ENCODE results near the gene NUDT4. TPM values are rescaled to one million over a fixed set of nuclear protein-coding genes. Genes with fewer than 3 reads are reported as not detected.
"Not testable (repeated sequence)": the region's sequence is repeated elsewhere in the genome, so short reads cannot be mapped to it uniquely, and the experiment has no call there.

Gene NUDT4
- total RNA-seq, 1 donor from 2014 or later: 117 TPM

DNA sequence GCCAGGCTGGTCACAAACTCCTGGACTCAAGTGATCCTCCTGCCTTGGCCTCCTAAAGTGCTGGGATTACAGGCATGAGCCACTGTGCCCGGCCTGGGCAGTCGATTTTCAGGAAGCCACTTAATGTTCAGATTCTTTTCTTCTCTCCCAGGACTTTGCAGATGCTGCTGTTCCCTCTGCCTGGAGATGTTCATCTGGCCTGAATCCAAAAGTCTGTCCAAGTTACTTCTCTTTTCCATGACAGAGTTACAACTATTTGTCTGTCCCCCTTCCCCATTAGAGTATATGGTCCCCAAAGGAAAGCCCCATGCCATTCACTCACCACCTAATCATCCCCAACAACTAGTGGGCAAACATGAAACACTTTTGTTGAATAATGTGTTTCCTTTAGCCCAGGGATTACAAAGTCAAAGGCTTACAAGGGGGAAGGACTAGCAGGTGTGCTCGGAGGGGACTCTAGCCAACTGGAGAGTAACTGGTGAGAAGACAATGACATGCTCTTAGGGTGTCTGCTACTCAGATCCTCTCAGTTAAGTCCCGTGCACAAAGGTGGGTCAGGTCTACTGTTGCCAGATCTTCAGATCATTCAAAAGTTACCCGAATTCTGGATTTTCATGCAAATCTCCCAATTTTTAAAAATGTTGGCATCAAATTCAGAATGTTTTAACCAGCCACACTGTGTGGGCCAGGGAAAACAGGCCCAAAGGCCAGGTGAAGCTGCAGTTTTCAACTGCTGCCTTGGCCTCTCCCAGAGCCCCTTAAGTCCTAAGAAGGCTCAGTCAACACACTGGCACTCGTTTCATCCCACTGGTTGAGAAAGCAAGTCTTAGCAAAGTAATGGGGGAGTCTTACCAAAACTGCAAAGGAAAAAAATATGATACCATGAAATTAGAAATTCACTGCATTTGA is 29.6 kb downstream of the NUDT4 start:
- H3K27ac ChIP-seq: peak overlapping the region in 1 of 2 donors; percentile 11
- H3K27me3 ChIP-seq: no peaks in the 10 kb centered on the region
- H3K4me3 ChIP-seq: no peak overlapping the region
- no peak for TF ChIP-seq CTCF (IDR thresholded peaks at IDR 0.05)
- peaks cover 0 to 11% of the 10 kb centered on the region in 2 donors for H3K4me1 ChIP-seq
- H3K36me3 ChIP-seq: peaks cover 2 to 28% of the 10 kb centered on the region in 2 donors
- intact Hi-C loops (cut with DNase I): no loop called here
- H3K9me3 ChIP-seq: no peaks in the 10 kb centered on the region
- no peak for DNase-seq (ENCODE audit: low spot score in 2 of 2)

DNA sequence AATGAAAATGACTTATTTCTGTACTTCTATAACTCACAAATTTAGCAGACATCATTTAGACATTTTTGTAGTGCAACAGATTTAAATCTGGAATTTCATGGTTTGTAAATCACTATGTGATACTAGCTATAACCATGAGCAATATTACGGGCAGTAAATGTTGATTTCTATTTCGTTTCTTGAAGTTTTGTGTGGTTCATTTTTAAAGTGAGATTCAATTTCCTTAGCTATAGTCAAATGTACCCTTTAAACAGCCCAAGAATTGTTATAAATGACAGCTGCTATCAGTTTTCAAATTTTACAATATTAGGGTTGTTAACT is 30.2 kb downstream of the NUDT4 start:
- H3K4me3 ChIP-seq: no peak overlapping the region
- no peak overlapping the region for H3K27ac ChIP-seq
- H3K36me3 ChIP-seq: peaks cover 0 to 22% of the 10 kb centered on the region in 2 donors
- intact Hi-C loops (cut with DNase I): no loop called here
- DNase-seq (ENCODE audit: low spot score in 2 of 2): no peak
- no peaks in the 10 kb centered on the region for H3K9me3 ChIP-seq
- no peak for TF ChIP-seq CTCF (IDR thresholded peaks at IDR 0.05)
- H3K27me3 ChIP-seq: no peaks in the 10 kb centered on the region
- H3K4me1 ChIP-seq: peaks cover 0 to 13% of the 10 kb centered on the region in 2 donors

DNA sequence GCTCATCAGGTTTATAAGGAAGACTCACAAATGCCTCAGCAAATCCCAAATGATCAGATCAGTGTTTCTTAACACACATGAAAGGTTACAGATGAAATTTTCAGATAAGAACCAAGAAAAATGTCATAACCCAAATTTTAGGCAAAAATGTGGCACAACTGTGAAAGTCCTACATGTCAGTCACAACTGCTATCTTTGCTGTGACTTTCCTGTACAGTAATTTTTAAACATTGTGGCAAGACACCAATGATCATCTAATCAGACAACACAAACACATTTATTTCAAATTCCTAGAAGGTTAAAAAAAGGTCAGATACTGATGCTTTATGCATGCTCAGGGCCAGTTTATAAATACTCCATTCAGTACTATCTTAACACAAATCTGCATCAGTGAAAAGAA is 31.1 kb downstream of the NUDT4 start:
- intact Hi-C loops (cut with DNase I): no loop called here
- Histone ChIP-seq H3K4me3 (no peak overlapping the region), H3K27me3 (no peaks in the 10 kb centered on the region), H3K4me1 (peaks cover 0 to 19% of the 10 kb centered on the region in 2 donors), H3K27ac (no peak overlapping the region), H3K36me3 (peaks cover 0 to 13% of the 10 kb centered on the region in 2 donors), H3K9me3 (no peaks in the 10 kb centered on the region)
- TF ChIP-seq CTCF (IDR thresholded peaks at IDR 0.05): no peak
- DNase-seq (ENCODE audit: low spot score in 2 of 2): no peak

DNA sequence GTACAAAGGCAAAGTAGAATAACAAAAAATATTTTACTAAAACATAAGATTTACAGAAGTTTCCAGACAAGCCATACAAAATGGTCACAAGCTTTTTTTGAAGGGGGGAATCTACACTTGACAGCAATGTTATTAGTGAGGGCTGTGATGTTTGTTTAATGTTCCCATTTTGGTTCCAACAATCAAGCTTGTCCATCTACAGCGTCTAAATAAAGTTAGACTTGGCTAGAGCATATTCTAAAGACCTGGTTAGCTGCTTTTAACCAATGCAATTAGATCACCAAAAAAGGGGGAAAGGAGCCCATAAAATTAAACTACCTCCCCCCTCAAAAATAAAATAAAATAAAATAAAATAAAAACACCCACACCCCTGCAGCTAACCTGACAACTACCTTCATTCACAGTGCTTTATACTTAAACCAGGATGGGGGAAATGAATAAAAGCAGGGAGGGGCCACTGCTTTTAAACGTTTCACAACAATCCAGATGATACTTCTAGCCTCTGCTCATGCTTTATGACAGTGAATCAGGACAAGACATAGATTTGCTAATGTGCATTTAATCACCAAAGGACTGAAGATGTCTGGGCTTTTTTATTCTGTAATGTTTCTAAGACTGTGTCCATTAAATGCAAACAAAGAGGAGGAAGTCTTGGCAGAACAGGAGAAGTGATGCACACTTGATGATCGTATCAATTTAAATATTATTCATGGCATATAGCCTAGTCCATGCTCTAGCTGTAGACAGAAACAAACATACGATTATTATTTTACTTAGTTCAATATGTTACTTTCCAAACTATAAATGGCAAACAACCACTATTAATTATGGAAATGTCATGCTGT is 31.8 kb downstream of the NUDT4 start:
- H3K9me3 ChIP-seq; H3K27me3 ChIP-seq; H3K4me3 ChIP-seq; H3K27ac ChIP-seq; DNase-seq (ENCODE audit: low spot score in 2 of 2): not testable (repeated sequence)
- Histone ChIP-seq H3K36me3 (peaks cover 0 to 12% of the 10 kb centered on the region in 2 donors), H3K4me1 (peaks cover 0 to 19% of the 10 kb centered on the region in 2 donors)
- intact Hi-C loops (cut with DNase I): loop anchor here (10.0 kb wide), 1 partner anchor 625 kb away; no protein-coding TSS in a partner anchor

DNA sequence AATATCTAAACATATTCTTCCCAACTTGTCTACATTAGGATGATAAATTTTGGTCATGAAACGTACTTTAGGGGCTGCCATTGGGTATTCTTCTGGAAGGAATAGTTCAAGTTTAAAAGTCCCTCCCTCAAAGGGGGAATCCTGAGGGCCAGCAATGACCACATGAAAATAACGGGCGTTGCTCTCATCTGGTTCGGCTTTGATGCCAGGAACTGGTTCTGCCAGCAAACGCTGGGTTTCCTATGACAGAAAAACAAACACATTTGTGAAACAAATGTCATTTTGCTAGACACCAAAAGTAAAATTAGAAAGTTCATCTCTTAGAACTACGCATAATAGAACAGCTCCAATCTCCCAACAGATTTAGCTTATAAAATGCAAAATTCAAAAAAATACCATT is 33.3 kb downstream of the NUDT4 start:
- not testable (repeated sequence) for H3K4me3 ChIP-seq; H3K9me3 ChIP-seq; H3K27me3 ChIP-seq; H3K27ac ChIP-seq; DNase-seq (ENCODE audit: low spot score in 2 of 2)
- Histone ChIP-seq H3K36me3 (peaks cover 0 to 12% of the 10 kb centered on the region in 2 donors), H3K4me1 (peaks cover 0 to 27% of the 10 kb centered on the region in 2 donors)
- intact Hi-C loops (cut with DNase I): loop anchor here (10.0 kb wide), 1 partner anchor 626 kb away; no protein-coding TSS in a partner anchor

DNA sequence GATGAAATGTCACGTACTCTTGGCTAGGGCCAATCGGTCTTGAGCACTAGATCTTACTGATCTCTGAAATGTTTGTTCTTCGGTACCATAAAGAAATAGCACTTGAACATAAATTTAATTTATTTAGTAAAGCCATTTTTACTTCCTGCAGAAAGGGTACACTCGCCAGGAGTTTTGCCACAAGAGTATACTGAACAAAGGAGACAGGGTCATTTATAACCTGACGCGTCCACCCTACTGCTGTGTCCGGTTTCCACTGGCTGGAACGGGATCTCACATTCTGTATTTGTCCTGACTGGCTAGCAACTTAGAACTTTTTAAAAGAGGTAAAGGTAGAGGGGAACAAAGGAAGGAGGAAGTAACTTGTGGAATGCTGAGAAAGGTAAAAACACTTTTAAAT is 34.7 kb downstream of the NUDT4 start:
- not testable (repeated sequence) for H3K4me3 ChIP-seq; H3K27ac ChIP-seq; DNase-seq (ENCODE audit: low spot score in 2 of 2); H3K9me3 ChIP-seq; H3K27me3 ChIP-seq
- Histone ChIP-seq H3K36me3 (peaks cover 0 to 12% of the 10 kb centered on the region in 2 donors), H3K4me1 (peaks cover 0 to 30% of the 10 kb centered on the region in 2 donors)
- intact Hi-C loops (cut with DNase I): loop anchor here (10.0 kb wide), 1 partner anchor 628 kb away; no protein-coding TSS in a partner anchor
